BE2C (cell line): Measurements from ENCODE around the gene WWOX.

Experiments used
- DNase-seq: peaks from one replicate; pipeline ENCODE4 v3.0.0-alpha.2; 2020
- H3K27me3 ChIP-seq: fragments of 250-450 bp; sonication (Bioruptor Pico); 2 replicates; pipeline ENCODE4 v1.5.1; 2020; ENCODE audit warnings: mild to moderate bottlenecking
- H3K36me3 ChIP-seq: fragments of 250-450 bp; sonication (Bioruptor Pico); 2 replicates; pipeline ENCODE4 v1.5.1; 2020; ENCODE audit warnings: mild to moderate bottlenecking
- H3K4me1 ChIP-seq: fragments of 250-450 bp; sonication (Bioruptor Pico); 2 replicates; pipeline ENCODE4 v1.5.1; 2020
- H3K4me3 ChIP-seq: 2 replicates; pipeline ENCODE4 v1.5.1; 2011; ENCODE audit warnings: low read depth, low read length
- H3K9me3 ChIP-seq: fragments of 250-450 bp; sonication (Bioruptor Pico); 2 replicates; pipeline ENCODE4 v1.5.1; 2020
- CTCF ChIP-seq: IDR thresholded peaks from 2 replicates; pipeline ENCODE4 v1.5.1; 2012; ENCODE audit warnings: mild to moderate bottlenecking, low read depth, low read length

Gene WWOX

GRCh38 chr16:79083508-79084299 is 984.2 kb downstream of the WWOX start:
- TF ChIP-seq CTCF = no peak
- no peaks in the 10 kb centered on the region for H3K4me1 ChIP-seq
- H3K4me3 ChIP-seq = no peak overlapping the region
- H3K9me3 ChIP-seq = peaks cover 4% of the 10 kb centered on the region; the same call in 1 of the 2 replicates
- no peaks in the 10 kb centered on the region for H3K27me3 ChIP-seq
- H3K36me3 ChIP-seq = no peaks in the 10 kb centered on the region
- DNase-seq = no peak

- Histone ChIP-seq H3K4me1 (no peaks in the 10 kb centered on the region), H3K9me3 (peaks cover 4% of the 10 kb centered on the region), H3K27me3 (no peaks in the 10 kb centered on the region), H3K4me3 (no peak overlapping the region), H3K36me3 (no peaks in the 10 kb centered on the region)
- no peak for TF ChIP-seq CTCF
- no peak for DNase-seq
These were observed 989.5 kb downstream of the WWOX start for GRCh38 chr16:79088971-79089370.

GRCh38 chr16:79089735-79090284 is 990.4 kb downstream of the WWOX start:
- no peak for TF ChIP-seq CTCF
- no peak for DNase-seq
- H3K4me3 ChIP-seq = no peak overlapping the region
- H3K4me1 ChIP-seq = no peaks in the 10 kb centered on the region
- H3K36me3 ChIP-seq = no peaks in the 10 kb centered on the region
- H3K27me3 ChIP-seq = no peaks in the 10 kb centered on the region
- H3K9me3 ChIP-seq = peaks cover 4% of the 10 kb centered on the region

DNA sequence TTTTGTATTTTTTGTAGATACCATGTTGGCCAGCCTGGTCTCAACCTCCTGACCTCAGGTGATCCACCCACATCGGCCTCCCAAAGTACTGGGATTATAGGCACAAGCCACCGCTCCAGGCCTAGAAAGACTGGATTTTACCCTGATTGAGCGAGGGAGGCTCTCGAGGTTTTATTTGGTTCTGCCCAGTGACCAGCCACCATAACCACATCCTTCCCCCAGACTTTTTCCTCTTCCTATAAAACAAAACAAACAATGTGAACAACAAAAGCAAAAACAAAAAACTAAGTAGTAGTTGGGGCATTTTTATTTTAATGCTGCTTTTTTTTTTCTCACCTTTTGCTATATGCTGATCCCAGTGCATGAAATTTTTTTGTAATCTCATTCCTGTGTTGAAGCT is 991.5 kb downstream of the WWOX start:
- no peak for TF ChIP-seq CTCF
- Histone ChIP-seq H3K36me3 (no peaks in the 10 kb centered on the region), H3K4me1 (no peaks in the 10 kb centered on the region), H3K4me3 (no peak overlapping the region), H3K27me3 (no peaks in the 10 kb centered on the region), H3K9me3 (peaks cover 4% of the 10 kb centered on the region)
- DNase-seq = no peak

- Histone ChIP-seq H3K4me1 (no peaks in the 10 kb centered on the region), H3K4me3 (no peak overlapping the region), H3K9me3 (peaks cover 4% of the 10 kb centered on the region; the same call in 1 of the 2 replicates), H3K27me3 (no peaks in the 10 kb centered on the region), H3K36me3 (no peaks in the 10 kb centered on the region)
- DNase-seq = no peak
- no peak for TF ChIP-seq CTCF
These were observed 993.4 kb downstream of the WWOX start for GRCh38 chr16:79092846-79093245.

DNA sequence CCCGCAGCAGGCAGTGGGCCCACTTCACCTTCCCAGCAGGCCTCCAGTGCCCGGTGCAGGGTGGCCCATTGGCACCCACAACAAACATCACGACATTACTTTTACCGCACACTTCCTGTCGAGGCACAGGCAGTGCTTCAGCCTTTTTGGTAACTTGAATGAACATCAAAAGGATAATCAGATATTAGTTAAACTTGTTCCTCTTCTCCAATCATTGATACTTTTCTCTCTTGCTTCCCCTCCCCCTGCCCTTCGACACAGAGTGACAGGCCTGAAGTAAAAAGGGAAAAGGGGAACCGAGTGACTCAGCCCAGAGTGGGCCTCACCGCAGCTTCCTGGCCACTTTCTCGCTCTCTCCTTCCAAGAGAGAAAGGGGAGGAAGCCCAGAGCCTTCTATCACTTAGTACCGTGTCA is 994.1 kb downstream of the WWOX start:
- DNase-seq = no peak
- H3K36me3 ChIP-seq = no peaks in the 10 kb centered on the region
- H3K27me3 ChIP-seq = no peaks in the 10 kb centered on the region
- H3K4me3 ChIP-seq = no peak overlapping the region
- no peaks in the 10 kb centered on the region; the same call in 1 of the 2 replicates for H3K9me3 ChIP-seq
- TF ChIP-seq CTCF = no peak
- H3K4me1 ChIP-seq = no peaks in the 10 kb centered on the region
